Right ventricle myocardium superior (tissue), 1 donor: ENCODE results near the gene TGFA. TPM values are rescaled to one million over a fixed set of nuclear protein-coding genes. Genes with fewer than 3 reads are reported as not detected.

Source experiments
- ATAC-seq: fragments of 200-7000 bp; cut with Tn5 transposase; one replicate; pipeline ENCODE4 v1.9.1; 2020; ENCODE audit warnings: mild to moderate bottlenecking; ENCODE audit not compliant: poor library complexity
- DNase-seq: peaks from one replicate; pipeline ENCODE4 v3.0.0-alpha.2; 2020
- intact Hi-C: fragments of 100-400 bp; cut with DNase I; formaldehyde crosslinking; loops from one replicate; pipeline ENCODE4 v1.11.2; 2022
- total RNA-seq: library from RNA; stranded (reverse); fragmentation: NEBNext Ultra II Directional; extraction: Animal tissue kit (Norgen Biotek cat#: 25700); gene quantifications from one replicate; pipeline ENCODE4 v1.2.1, GENCODE V29; 2021
- donor health status: DM: no; HTN: yes; CAD: no; lungs with severe emphysema.

TGFA gene
- total RNA-seq, 1 donor from 2014 or later, result 2.1 TPM

DNA sequence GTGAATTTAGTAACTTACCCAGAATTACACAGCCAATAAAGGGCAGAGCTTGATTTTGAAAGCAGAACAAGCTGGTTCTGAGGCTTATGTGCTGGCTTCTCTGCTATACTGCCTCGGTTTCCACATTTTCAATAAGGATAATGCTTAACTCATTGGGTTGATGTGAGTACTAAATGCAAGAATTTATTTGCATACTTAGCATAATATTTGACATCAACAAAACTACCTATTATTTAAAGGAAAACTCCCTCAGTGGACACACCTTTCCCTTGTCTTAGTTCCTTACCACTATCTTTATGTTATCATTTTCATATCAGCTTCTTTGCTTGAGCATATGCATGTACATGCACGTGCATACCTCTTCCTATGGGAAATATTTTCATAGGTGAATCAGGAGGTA lies 3.0 kb upstream of the TGFA start:
- DNase-seq (no peak), ATAC-seq (no peak)
- intact Hi-C loops, result no loop called here

DNA sequence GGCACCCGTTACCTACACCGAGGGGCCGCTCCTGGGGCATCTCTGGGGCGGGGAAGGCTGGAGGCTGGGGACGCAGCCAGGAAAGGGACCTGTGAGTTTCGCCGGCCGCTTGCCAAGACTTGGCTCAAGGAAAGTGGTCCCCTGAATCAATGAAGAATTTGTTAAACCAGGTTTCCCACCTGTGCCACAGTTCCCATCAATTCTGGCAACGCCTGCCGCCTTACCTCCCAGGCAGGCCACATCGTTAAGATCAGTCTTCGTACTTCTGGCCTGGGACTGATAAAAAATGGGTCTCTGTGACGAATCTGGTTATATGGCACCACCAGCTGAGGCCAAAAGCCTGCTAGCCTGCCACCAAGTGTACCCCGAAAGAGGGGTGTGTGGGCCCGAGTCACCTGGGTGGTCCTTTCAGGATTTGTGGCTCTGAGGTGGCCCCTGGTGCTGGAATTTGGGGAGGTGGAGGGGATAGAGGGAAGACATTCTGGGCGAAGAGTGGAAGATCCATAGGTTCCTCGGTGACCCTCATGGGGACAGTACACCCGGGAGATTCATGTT lies 789 bp upstream of the TGFA start:
- intact Hi-C loops, result loop anchor here (5.0 kb wide), 1 partner anchor 63 kb away; no protein-coding TSS in a partner anchor
- DNase-seq (no peak), ATAC-seq (no peak)

DNA sequence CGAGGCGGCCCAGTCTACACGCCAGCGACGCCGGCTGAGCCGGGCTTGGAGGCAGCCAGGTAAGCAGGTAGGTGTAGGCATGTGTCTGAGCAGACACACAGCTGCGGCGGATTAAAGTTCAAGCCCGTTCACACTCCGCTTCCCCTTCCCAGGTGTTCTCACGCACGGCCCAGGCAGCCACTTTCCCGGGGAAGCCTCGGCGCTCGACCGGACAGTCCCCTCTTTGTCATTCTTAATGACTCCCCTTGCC lies 367 bp downstream of the TGFA start:
- DNase-seq (peak; percentile 50), ATAC-seq (peak; percentile 14)
- intact Hi-C loops, result loop anchor here (5.0 kb wide), 1 partner anchor 64 kb away; no protein-coding TSS in a partner anchor

DNA sequence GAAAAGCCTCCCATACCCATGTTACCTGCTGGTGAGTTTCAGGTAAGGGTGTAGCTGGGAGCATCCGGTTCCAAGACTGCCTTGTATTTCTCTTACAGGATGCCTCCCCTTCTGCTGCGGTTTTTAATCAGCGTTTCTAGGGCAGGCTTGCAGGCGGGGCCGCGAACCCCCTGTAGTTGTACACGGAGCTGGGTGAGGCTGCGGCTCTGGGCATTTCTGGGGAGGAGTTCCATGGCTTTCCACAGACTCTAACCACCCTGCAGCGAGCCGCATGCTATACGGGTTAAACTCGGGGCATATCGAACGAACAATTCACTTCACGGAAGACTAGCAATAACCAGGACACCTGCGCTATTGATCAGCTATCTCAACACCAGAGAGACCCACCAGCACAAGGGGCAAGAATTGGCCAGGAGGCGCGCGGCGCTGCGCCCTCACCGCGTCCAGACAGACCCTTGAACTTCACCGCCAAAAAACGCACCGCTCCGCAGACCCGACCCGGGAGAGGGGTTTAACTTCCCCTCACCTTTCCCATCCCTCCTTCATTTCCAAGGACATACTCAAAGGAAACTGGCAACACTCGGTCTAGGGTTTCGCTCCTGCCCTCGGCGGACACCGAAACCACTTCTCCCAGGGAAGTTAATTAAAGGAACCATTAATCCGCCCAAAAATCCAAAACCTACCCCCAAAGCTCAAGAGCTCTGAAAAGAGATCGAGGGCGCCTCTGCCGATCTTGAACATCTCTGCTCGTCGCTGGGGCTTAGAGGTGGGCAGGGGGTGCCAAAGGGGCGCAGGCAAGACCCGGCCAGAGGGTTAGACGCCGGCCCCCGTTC lies 909 bp downstream of the TGFA start:
- ATAC-seq (no peak), DNase-seq (no peak)
- intact Hi-C loops, result loop anchor here (5.0 kb wide), 1 partner anchor 65 kb away; no protein-coding TSS in a partner anchor

DNA sequence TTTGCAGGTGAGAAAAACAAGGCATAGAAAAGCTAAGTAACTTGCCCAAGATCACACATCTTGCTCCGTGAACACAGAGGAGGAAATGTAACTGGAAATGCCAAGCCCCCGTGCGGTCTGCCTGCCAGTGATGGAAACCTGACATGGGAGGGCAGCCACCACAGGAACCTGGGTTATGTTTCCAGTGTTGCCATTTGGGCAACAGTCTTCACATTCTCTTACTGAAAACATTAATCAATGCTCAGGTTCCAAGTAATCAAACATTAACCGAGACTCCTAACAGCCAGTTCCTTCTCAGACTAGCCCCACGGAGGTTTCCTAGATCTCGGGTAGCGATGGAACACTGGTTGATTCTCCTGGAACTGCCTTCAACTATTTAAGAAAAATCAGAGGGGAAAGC lies 2.5 kb downstream of the TGFA start:
- intact Hi-C loops, result loop anchor here (5.0 kb wide), 1 partner anchor 66 kb away; no protein-coding TSS in a partner anchor
- ATAC-seq (no peak), DNase-seq (no peak)

DNA sequence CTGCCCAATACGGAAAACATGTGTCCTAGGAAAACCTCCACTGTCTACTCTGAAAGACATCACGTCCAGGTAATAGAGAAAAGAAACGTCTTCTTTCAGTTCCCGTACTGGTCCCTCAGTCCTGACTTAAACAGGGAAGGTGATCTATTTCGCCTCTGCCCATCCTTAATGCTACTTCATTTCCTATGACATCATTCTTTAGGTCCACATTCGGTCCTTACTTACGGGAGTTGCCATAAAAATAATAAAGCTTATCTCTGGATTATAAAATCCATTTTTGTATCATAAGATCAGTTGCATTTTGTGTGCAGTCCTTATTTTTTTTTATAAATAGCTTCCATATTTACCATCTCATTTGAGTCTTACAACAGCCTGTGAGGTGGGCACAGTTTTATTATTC lies 3.7 kb downstream of the TGFA start:
- no peak for DNase-seq
- intact Hi-C loops, result loop anchor here (5.0 kb wide), 1 partner anchor 67 kb away; no protein-coding TSS in a partner anchor
- no peak for ATAC-seq

DNA sequence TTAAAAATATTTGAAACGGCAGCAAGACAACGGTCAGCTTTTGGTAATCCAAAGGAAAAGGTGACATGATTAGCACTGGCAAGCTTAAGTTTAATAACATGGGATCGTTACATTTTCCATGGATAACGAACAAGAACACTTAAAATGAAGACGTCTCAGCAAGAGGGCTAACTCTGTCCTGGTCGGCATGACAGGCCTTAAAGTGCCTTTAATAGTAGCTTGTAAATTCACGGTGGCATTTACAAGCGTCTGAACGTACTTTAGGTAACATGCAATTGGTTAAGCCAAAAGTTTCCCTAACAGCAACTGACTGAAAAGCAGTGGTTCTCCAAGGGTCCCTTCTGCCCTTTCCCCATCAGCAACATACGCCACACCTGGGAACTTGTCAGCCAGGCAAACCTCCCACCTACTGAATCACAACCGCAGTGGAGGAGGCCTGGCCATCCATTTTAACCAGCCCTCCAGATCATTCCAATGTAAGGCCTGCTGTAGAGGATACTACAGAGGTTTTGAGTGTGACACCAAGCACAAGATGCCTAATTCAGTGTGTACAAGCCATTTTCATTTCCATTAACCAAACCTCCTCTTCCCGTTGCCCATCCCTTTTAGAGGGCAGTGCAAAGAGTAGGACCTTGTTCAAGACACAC lies 4.4 kb downstream of the TGFA start:
- intact Hi-C loops, result no loop called here
- DNase-seq (no peak), ATAC-seq (no peak)

DNA sequence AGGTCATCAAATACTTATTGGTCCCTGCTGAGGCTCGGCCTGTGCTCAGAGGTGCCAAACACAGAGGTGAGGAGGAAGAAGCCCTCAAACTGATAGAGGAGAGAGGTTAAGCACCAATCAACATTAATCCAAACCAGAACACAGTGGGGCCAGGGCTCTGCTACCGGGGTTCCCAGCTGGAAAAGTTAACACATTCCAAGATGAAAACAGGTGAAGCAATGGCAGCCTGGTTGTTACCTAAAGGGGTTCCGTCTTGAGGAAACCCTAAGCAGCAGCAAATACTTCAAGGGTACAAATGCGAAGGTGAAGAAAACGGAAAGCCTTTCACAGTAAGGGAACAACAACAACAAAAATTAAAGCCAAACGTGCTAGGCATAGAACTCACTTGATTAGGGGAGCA lies 5.4 kb downstream of the TGFA start:
- intact Hi-C loops, result no loop called here
- DNase-seq (no peak), ATAC-seq (no peak)

DNA sequence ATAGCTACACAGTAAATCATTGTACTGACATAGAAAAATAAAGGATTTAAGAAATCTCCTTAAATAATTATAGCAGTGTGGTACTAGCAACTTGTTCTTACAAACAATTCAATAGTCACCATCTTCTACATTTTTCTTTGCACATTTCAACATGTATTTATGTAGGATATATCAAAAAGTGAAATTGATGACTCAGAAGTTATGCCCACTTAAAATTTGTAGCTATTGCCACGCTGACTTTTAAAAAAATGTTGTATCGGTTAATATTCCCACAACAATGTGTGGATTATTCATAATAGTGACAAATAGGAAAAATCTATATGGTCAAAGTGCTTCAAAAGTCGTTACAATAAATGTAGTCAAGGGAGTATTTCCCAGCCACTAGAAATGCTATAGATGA lies 6.7 kb downstream of the TGFA start:
- DNase-seq (no peak), ATAC-seq (no peak)
- intact Hi-C loops, result no loop called here

DNA sequence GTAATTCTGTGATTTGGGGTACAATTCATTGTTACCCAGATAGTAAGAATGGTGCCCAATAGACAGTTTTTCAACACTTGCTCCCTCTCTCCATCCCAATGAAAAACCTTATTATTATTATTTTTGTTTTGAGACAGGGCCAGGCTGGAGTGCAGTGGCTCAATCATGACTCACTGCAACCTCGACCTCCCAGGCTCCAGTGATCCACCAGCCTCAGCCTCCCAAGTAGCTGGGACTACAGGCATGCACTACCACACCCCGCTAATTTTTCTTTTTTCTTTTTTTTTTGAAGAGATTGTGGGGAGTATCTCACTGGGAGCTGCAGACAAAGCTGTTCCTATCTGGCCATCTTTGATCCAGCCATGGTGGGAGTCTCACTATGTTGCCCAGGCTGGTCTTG lies 7.2 kb downstream of the TGFA start:
- ATAC-seq (no peak), DNase-seq (no peak)
- intact Hi-C loops, result no loop called here

DNA sequence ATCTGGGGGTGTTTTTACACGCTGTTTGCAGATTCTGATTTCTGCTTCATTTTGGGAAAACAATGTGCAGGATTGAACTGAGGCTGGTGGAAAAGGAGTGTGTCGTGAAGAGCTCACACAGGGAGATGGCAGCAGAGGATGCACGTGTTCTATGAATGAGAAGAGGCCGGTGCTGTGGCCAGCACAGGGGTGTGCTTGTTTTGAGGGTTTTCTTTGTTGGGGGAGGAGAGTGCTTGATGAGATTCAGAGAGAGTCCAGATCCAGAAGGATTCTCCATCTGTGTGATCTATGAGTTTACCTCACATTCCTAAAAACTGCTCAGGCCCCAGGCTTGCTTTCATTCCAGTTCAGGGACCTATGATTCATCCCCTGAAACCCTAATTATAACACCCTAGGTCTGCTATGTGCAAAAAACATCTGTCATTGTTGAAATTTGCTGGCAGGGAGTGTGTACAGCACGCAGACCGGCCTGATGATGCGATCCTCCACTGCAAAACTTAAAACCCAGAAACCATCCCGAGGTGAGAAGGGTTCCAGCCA lies 12.1 kb downstream of the TGFA start:
- DNase-seq, result no peak
- no peak for ATAC-seq
- intact Hi-C loops, result no loop called here

DNA sequence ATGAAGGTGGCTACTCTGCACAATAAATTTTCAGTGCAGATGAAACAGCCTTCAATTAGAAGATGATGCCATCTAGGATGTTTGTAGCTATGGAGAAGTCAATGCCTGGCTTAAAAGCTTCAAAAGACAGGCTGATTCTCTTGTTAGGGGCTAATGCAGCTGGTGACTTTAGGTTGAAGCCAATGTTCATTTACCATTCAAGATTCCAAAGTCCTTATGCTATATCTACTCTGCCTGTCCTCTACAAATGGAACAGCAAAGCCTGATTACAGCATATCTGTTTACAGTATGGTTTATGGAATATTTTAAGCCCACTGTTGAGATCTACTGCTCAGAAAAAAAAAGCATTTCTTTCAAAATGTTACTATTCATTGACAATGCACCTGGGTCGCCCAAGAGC lies 15.8 kb downstream of the TGFA start:
- no peak for DNase-seq
- intact Hi-C loops, result no loop called here
- ATAC-seq, result no peak

DNA sequence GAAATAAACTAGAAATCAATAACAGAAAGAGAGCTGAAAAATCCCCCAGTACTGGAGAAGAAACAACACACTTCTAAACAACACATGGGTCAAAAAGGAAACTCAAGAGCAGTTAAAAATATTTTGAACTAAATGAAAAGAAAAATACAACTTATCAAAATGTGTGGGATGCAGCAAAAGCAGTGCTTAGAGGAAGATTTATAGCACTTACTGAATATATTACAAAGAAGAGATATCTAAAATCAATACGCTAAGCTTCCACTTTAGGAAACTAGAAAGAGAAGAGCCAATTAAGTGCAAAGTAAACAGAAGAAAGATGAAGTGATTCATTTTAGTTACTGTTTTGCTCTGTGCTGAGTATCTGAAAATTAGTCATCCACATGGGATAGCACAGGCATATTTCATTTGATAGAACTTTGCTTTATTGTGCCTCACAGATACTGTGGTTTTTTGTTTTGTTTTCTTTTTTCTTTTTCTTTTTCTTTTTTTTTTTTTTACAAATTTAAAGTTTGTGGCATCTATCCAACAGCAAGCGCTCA lies 17.0 kb downstream of the TGFA start:
- ATAC-seq, result no peak
- no peak for DNase-seq
- intact Hi-C loops, result no loop called here

DNA sequence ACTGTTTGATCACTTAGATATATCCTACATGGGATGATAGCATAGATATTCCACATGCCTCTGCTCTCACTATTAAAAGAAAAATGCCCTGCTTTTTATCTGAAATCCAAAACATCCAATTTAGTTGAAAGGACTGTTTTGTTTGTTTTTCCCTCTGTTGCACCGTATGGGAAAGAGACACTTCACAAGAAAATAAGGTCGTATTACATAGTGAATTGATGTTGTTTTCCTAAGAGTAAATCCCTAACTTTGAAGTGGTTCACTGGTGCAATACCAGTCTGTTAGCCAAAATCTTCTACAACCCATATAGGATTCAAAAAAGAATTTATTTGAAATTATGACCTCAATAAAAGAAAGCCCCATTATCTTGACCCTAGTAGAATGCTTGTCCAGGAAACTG lies 18.1 kb downstream of the TGFA start:
- intact Hi-C loops, result no loop called here
- ATAC-seq (no peak), DNase-seq (no peak)

DNA sequence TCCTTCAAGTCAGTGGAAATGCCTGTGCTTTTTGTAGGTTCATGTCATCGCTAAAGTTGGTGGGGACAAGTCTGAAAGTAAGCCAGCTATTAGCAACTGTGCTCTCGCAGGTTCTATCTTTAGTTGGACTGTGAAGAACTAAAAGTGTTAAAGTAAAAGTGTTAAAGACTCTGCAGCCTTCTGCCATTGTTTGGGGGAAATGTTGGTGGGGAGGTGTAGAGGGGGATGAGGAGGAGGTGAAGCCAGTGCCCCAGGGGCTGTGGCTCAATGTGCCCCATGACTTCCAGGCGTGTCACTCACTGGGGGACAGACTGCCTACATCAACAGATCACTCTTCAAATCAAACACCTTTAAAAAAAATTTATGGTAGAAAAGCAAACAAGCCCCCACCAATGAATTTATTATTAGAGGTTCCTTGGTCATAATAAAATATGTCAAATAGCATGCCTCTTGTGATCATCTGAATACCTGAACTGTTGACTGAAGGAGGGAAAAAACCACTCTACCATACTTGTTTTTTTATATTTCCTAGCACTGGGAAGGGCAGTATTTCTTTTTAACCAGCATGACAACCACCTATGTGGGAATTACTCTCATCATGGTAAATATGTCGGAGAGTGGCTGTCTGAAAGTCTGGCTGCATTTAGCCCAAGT lies 19.3 kb downstream of the TGFA start:
- intact Hi-C loops, result no loop called here
- no peak for DNase-seq
- ATAC-seq, result no peak

DNA sequence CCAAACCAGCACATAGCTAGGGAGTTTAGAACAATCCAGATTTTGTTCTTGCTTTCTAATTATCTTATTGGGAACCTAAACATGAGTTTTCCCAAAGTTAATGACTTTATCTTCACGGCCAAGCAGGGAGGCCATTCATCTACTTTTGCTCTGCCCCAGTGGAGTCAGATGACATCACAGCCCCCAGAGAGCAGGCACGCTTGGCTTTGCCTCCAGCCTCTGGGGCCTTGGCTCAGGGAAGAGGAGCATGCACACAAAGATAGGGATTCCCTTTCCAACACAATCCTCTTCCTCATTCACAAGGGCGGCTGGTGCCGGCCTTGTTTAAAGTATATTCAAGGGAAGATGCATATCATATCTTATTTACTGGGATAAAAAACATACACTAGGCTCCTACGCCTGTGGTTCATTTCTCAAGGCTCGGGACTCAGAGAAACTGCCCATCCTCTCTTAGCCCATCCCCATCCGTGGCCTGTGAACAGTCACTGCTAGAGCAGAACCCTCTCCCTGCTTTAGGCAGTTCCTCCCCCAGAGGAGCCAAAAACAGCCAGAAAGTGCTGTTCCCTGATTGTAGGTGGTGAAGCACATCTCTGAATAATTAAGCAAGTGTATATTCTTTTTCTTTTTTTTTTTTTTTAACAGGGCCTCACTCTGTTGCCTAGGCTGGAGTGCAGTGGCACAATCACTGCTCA lies 21.2 kb downstream of the TGFA start:
- no peak for ATAC-seq
- DNase-seq, result no peak
- intact Hi-C loops, result no loop called here

DNA sequence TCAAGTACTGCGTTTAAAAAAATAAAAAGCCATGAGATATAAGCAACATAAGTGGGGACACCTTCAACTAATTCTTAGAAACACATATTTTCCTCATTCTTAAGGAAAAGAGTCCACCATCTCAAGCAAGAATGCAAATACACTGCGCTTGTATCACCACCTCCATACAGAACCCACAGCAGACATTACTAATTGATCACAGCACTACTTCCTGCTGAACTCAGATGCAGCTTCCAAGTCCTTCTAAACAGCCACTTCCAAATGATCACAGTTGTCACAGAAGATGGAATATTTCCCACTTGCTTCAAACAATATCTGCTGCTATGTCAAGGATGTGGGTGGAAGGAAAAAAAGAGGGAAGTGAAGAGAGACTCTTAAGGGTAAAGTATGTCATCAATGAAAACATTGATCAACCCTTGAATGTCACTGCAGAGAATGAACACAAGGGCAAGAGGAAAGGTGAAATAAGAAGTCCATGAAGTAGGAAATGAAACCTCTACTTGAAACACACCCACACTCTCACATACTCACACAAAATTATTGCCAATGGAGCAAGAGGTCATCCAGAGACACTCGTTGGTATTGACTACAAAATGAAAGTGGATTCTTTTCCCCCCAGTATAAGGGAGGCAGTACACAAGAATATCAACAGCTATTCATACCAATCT lies 22.1 kb downstream of the TGFA start:
- ATAC-seq (no peak), DNase-seq (no peak)
- intact Hi-C loops, result no loop called here

DNA sequence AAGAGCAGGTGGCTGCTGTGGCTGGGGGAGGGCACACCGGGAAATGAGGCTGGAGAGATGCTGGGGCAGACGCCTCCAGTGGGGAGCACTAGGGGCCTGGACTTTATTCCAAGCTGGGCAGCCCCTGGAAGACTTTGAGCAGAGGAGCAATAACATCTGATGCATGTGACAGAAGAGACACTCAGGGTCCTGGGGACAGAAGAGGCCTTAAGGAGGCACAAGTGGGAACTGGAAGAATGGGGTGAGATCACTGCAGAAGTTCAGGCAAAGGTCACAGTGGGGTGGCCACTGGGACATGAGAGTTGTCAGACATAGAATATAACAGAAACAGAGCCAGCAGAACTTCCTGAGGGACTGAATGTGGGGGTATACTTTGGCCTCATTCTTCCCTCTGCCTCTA lies 24.0 kb downstream of the TGFA start:
- intact Hi-C loops, result no loop called here
- no peak for ATAC-seq

More for the DNA sequence above, 24.0 kb downstream of the TGFA start:
- no peak for DNase-seq
